ENCODE data around the gene FBXO27. TPM values are rescaled to one million over a fixed set of nuclear protein-coding genes. Genes with fewer than 3 reads are reported as not detected.

Gene FBXO27, protein sequence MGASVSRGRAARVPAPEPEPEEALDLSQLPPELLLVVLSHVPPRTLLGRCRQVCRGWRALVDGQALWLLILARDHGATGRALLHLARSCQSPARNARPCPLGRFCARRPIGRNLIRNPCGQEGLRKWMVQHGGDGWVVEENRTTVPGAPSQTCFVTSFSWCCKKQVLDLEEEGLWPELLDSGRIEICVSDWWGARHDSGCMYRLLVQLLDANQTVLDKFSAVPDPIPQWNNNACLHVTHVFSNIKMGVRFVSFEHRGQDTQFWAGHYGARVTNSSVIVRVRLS
- 10 to 100 TPM in 2 of 9 donors, 1 to 10 TPM in 7; 1.8 to 17.2 (median 3.6) TPM for total RNA-seq
- 1 to 10 TPM; 1.1 to 2.3 (median 2.0) TPM for polyA plus RNA-seq
- long read RNA-seq, donor 1, partial matches to known transcripts: 0 of 1 reads
- long read RNA-seq, donor 1, other reads (novel, unspliced or antisense): 0 of 1 reads
- long read RNA-seq, donor 2: 0 reads
- long read RNA-seq, donor 3: 0 reads
- long read RNA-seq, donor 4, partial matches to known transcripts: 1 of 1 reads
- long read RNA-seq, donor 4, other reads (novel, unspliced or antisense): 0 of 1 reads
- long read RNA-seq, donor 5, partial matches to known transcripts: 4 of 4 reads
- long read RNA-seq, donor 5, other reads (novel, unspliced or antisense): 0 of 4 reads
- long read RNA-seq, donor 6, partial matches to known transcripts: 1 of 1 reads
- long read RNA-seq, donor 6, other reads (novel, unspliced or antisense): 0 of 1 reads
- long read RNA-seq, donor 7: 0 reads
- long read RNA-seq, donor 8: 0 reads
- long read RNA-seq, donor 9: 0 reads
- long read RNA-seq, donor 10, partial matches to known transcripts: 0 of 1 reads
- long read RNA-seq, donor 10, other reads (novel, unspliced or antisense): 0 of 1 reads

DNA sequence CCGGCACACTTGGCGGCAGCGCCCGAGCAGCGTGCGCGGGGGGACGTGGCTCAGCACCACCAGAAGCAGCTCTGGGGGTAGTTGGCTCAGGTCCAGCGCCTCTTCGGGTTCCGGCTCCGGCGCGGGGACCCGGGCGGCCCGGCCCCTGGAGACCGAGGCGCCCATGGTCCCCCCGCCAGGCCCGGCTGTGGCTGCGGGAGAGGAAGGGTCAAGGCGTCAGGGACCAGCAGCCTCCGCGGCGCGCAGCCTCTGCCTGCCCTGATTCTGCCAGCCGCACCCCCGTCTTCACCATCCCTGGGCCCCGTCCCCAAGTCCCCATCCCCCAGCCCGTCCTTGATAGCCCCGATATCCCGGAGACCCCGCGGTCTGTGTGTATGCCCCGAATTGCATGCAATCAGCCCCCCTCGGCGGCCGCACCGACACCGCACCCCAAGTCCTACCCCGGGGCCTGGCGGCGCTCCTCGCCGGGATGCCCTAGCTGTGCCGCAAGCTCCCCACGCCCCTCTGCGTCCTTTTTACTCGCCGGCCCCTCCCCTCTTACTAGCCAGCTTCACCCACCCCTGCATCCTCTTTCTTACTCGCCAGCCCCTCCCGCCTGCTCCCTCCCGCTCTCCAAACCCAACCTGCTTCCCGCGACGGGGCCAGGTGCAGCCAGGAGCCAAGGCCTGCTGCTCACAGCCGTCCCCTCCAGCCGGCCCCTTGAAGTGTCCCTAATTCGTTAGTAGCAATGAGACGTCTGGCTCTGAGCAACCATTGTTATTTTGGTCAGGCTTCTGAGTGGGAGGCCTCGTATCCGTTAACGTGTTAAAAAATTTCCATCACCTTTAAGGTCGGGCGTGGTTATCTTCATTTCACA, at the start of gene FBXO27:
Gene FBXO27, minus strand, starts transcription at position 487 of the 856 bp plus-strand sequence. Its CDS starts 322 bp downstream, at position 165.
- Histone ChIP-seq H3K9me3 (replicated peaks in 1 of 3) (no peaks in the 10 kb centered on the region), H3K36me3 (replicated peaks in 1 of 2) (no peaks in the 10 kb centered on the region), H3K27ac (peak within 1 kb of the TSS in 1 of 5 donors; percentile 45), H3K27me3 (no peaks in the 10 kb centered on the region), H3K4me1 (replicated peaks in 1 of 2) (peaks cover 0 to 7% of the 10 kb centered on the region in 2 donors), H3K4me3 (peak within 1 kb of the TSS in 2 of 4 donors; percentile 31 to 57)
- intact Hi-C loops (cut with DNase I): no loop called here
- TF ChIP-seq, protein P1, sequence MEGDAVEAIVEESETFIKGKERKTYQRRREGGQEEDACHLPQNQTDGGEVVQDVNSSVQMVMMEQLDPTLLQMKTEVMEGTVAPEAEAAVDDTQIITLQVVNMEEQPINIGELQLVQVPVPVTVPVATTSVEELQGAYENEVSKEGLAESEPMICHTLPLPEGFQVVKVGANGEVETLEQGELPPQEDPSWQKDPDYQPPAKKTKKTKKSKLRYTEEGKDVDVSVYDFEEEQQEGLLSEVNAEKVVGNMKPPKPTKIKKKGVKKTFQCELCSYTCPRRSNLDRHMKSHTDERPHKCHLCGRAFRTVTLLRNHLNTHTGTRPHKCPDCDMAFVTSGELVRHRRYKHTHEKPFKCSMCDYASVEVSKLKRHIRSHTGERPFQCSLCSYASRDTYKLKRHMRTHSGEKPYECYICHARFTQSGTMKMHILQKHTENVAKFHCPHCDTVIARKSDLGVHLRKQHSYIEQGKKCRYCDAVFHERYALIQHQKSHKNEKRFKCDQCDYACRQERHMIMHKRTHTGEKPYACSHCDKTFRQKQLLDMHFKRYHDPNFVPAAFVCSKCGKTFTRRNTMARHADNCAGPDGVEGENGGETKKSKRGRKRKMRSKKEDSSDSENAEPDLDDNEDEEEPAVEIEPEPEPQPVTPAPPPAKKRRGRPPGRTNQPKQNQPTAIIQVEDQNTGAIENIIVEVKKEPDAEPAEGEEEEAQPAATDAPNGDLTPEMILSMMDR (IDR thresholded peaks at IDR 0.05): no peak
- TF ChIP-seq POLR2A (IDR thresholded peaks at IDR 0.05): no peak
- peak in 3 of 7 donors; percentile 8 to 24 (median 17) for DNase-seq
- WGBS, 4 donors: 18 to 38% (median 25%) methylated on average over 27 to 63 of the region's 66 CpGs

- H3K4me1 ChIP-seq (replicated peaks in 1 of 2): no peaks in the 10 kb centered on the region
- intact Hi-C loops (cut with DNase I): no loop called here
- H3K4me3 ChIP-seq: no peak overlapping the region
- no peak overlapping the region for H3K27ac ChIP-seq
- DNase-seq: no peak
- H3K27me3 ChIP-seq: peaks cover 37% of the 10 kb centered on the region
- H3K9me3 ChIP-seq (replicated peaks in 1 of 3): no peaks in the 10 kb centered on the region
- TF ChIP-seq POLR2A (IDR thresholded peaks at IDR 0.05): no peak
- TF ChIP-seq, protein P1 (IDR thresholded peaks at IDR 0.05): no peak
- WGBS, 4 donors: 60 to 74% (median 65%) methylated on average over 3 of the region's 3 CpGs
- H3K36me3 ChIP-seq (replicated peaks in 1 of 2): no peaks in the 10 kb centered on the region
These were observed 48.1 kb upstream of the FBXO27 start for GRCh38 chr19:39080431-39080830.

DNA sequence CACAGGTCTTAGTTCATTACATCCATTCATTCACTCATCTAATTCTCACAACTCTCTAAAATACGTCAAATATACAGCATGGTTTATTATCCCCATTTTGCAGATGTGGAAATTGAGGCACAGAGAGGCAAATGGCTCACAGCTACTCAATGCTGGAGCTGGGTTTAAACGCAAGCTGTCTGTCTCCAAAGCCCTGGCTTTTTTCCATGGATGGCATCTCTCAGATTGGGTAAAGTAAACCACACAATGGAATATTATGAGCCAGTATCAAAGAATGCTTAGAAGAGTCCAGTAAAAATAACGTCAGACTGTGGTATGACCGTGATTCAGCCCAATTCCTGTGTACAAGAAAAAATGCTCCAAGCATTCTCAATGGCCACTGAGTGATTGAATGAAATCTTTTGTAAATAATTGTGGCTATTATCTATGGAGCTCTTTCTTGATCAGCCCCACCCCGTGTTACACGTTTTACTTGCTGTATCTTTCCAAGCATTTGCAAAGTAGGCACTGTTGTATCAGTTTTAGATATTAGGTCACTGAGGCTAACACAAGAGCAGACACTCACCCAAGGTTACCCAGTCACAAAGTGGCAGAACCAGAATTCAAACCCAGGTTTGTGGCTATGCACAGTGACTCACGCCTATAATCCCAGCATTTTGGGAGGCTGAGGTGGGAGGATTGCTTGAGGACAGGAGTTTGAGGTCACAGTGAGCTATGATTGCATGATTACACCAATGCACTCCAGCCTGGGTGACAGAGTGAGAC, 46.3 kb upstream of the FBXO27 start:
- DNase-seq: no peak
- 60 to 62% (median 62%) methylated on average over 7 of the region's 7 CpGs for WGBS, 4 donors
- TF ChIP-seq POLR2A (IDR thresholded peaks at IDR 0.05): no peak
- TF ChIP-seq, protein P1 (IDR thresholded peaks at IDR 0.05): no peak
- Histone ChIP-seq H3K4me3 (no peak overlapping the region), H3K36me3 (replicated peaks in 1 of 2) (no peaks in the 10 kb centered on the region), H3K27ac (no peak overlapping the region), H3K4me1 (replicated peaks in 1 of 2) (no peaks in the 10 kb centered on the region), H3K9me3 (replicated peaks in 1 of 3) (no peaks in the 10 kb centered on the region), H3K27me3 (peaks cover 21% of the 10 kb centered on the region)
- intact Hi-C loops (cut with DNase I): no loop called here

All from adrenal gland (tissue), 19 donors.